DMS153 treated with DMSO at 0.1 percent for 48 hours (cell line): ENCODE measurements around the gene SNAP29.
"Not testable (repeated sequence)": the region's sequence is repeated elsewhere in the genome, so short reads cannot be mapped to it uniquely, and the experiment has no call there.

Experiments
- DNase-seq: peaks from one replicate; lab custom pipeline; 2025; ENCODE audit not compliant: unreplicated experiment; lab: John Stamatoyannopoulos, UW

Gene SNAP29

DNA sequence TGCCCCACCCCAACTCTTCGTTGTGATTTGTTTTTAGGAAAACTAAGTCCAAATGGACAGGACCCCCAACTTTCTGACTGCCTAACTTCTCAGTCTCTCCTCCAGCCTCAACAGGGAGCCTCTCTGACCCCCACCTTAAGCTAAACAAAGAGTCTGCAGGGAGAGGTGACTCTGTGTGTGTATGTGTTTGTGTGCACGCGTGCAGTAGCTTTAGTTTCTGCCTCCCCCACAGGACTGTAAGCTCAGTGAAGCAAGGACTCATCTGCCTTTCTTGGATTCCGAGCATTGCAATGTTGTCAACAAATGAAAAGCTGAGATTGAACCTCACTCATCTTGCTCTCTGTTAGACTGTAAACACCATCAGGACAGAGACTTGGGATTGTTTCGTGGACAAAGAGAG, 7.9 kb downstream of the SNAP29 start:
- DNase-seq: no peak

- no peak for DNase-seq
These were observed 8.6 kb downstream of the SNAP29 start for GRCh38 chr22:20867179-20868024.

GRCh38 chr22:20868025-20868962, 9.5 kb downstream of the SNAP29 start:
- DNase-seq: no peak

DNA sequence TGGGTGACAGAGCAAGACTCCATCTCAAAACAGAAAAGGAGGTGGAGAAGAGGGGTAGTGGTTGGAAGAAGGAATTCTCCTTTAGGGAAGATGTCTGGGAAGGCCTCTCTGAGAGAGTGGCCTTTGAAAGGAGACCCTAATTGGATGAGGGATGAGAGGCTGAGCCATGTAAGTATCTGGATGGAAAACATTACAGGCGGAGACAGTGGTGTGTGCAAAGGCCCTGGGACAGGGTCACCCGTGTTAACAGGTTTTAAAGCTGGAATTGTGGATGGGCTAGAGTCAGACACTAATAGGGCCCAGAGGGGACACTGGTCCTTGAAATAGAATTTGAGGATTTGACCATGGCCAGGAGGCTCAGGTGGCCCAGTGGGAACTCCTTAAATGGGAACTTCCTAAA, 10.4 kb downstream of the SNAP29 start:
- DNase-seq: no peak

GRCh38 chr22:20873214-20873613, 14.4 kb downstream of the SNAP29 start:
- no peak for DNase-seq

DNA sequence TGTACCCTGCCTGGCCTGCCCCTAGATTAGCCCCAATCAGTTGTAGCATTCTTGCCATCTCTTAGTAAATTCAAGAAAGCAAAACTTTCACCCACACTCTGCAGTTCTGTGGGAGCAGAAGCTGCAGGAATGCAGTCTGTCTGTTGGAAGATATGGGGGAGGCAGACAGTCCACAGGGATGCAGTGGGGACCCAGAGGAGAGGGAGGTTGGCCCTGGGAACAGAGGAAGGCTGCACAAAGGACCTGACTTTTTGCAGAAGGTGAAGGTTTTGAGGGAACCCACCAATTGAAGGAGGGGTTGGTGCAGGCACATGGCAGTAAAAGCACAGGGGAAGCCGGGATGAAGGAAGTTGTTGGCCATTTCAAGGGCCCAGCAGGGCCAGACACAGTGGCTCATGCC, 16.5 kb downstream of the SNAP29 start:
- no peak for DNase-seq

- DNase-seq: no peak
These were observed 18.9 kb downstream of the SNAP29 start for GRCh38 chr22:20877715-20878114.

DNA sequence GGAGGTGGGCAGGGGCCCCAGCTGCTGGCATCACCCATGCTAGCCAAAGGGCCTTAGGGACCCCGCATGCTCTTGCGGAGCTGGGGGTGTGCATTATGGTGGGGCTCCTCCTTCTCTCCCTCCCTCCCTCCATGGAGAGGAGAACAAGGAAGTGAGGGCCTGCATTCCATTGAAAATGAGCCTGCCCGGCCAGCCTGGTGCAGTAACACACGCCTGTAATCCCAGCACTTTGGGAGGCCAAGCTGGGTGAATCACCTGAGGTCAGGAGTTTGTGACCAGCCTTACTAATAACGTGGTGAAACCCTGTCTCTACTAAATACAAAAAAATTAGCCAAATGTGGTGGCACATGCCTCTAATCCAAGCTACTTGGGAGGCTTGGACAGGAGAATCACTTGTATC, 22.4 kb downstream of the SNAP29 start:
- DNase-seq: no peak

DNA sequence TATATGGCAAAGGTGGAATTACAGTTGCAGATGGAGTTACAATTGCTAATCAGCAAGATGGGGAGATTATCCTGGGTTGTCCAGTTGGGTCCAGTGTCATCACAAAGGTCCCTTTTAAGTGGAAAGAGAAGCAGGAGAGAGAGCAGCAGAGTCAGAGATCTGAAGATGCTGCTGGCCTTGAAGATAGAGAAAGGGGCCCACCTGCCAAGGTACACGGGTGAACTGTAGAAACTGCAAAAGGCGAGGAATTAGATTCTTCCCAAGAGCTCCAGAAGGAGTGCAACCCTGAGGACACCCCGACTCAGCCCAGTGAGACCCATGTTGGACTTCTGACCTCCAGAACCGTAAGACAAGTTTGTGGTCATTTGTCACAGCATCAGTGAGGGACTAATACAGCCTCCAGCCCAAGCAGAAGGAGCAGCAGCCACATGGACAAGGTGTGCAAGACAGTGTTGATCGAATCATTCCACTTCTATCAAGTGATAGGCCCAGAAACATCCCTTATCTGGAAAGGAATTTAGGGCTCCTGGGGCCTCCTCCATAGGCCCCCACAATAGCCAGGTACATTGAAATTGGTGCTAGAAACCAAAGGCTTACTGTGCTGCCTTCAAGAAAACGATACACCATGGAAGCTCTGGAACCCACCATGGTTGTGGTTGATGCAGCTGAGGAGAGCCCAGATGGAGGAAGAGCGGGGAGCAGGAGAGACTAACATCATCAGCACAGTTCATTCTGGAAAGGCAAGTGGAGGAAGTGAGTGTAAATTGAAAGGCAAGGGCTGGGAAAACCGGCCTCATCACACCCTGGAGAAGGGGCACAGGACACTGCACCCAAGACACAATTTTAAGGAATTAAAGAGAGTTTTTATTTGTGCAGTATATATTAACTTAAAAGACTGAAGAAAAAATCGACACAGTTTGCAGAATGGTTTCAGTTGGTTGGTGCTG, 23.3 kb downstream of the SNAP29 start:
- DNase-seq: no peak

- DNase-seq: no peak
These were observed 24.0 kb downstream of the SNAP29 start for GRCh38 chr22:20882855-20883254.

DNA sequence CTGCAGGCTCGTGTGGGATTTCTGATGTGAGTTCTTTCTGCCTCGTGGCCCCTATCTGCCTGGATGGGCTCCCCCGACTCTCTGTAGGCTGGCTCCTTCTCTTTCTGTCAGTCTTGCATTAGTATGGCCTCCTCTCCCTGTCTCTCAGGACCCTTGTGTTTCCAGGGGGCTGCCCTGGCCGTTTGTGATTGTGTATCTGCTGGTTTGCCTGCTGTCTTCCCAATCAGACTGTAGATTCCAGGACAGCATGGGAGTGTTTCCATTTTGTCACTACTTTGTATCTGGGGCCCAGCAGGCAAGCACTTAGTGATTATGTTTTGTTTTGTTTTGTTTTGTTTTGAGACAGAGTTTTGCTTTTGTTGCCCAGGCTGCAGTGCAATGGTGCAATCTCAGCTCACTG, 25.6 kb downstream of the SNAP29 start:
- no peak for DNase-seq

DNA sequence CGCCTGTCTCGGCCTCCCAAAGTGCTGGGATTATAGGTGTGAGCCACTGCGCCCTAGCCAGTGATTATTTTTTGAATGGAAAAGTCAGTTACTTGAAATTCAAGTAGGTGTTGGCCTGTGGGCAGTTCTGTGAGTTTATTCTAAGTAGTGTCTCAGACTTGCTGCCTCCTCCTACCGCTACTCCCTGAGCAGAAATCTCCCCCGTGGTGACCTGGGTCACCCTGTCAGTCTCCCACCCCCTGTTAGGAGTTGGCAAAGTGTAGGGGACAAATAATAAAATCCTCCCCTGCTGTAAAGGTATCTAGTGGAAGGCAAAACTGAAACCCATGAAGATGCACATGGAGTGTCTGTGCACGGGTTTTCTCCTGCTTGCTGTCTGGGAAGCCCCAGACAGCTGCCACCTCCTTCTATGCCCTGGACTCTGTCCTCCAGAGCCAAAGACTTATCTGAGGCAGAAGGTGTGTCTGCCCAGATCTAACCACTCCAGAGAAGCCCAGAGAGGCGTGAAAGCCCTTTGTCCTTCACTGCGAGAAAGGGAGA, 26.3 kb downstream of the SNAP29 start:
- no peak for DNase-seq

DNA sequence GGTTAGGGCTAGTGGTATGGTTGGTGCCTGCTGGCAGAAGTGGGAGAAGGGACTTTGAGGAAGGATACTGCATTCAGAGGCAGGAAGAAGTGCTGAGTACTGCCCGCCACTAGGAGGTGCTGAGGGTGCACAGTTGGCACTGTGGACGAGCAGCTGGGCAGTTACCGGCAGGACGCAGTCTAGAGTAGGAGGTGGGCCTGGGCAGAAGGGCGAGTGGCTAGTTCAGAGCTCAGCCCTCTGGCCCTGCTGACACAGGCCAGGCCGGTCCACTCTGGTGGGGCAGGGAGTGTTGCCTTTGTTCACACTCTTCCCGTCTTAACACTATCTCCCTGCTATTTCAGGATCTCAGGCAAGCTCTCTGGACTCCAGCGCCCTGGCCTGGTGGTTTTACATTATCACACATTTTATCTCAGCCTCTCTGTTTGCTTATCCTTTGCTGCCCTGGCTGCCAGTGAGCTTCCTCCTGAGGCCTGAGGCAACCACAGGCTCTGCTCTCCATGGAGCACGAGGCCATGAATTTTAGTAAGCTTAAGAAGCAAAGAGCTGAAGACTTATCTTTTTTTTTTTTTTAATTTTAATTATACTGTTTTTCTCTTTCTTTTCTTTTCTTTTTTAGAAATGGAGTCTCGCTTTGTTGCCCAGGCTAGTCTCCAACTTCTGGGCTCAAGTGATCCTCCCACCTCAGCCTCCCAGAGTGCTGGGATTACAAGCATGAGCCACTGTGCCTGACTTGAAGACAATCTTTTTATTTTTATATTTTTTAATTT, 26.9 kb downstream of the SNAP29 start:
- peak; percentile 84 for DNase-seq

DNA sequence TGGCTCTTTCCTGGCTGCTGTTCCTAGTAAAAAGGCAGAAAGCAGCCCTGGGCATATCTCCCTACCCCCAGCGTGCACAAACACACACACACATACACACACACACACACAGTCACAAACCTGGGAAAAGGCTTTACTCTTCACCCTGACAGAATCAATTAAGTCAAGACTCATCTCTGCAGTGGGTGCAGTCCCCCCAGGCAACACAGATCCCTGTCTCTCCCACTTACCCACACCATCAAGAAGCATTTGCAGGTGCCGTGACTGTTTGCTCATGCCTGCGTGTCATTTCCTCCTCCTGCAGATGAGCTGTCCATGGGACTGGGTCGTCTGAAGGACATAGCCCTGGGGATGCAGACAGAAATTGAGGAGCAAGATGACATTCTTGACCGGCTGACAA, 28.6 kb downstream of the SNAP29 start:
- DNase-seq: no peak

DNA sequence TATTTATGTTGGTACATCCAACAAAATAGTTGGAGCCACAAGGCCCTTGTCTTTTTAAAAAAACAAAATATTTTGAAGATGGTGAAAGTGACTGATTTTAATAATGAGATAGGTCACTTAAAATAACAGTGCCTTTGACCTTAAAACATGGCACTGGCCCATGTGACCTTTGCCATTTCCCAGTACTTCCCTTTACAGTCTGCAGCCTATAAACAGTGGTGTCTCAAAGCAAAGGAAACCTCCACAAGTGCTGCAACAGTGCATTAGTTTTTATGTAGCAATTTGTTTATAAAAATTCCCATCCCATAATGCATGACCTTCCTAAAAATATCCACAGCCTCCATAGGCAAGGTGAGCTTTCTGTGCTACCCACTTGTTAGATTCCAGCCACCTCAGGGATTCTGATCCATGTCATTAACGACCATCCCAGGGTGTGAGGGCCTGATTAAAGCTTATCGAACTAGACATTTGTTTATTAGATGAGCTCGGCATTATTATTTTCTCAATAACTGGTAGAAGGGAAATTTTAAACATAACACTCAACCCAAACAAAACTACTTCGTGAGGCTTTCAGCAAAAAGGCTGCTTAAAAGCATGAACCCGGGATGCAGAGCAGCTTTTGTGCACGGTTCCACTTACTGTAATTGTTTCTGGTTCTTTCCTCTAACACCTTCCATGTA, 30.4 kb downstream of the SNAP29 start:
- DNase-seq: no peak

DNA sequence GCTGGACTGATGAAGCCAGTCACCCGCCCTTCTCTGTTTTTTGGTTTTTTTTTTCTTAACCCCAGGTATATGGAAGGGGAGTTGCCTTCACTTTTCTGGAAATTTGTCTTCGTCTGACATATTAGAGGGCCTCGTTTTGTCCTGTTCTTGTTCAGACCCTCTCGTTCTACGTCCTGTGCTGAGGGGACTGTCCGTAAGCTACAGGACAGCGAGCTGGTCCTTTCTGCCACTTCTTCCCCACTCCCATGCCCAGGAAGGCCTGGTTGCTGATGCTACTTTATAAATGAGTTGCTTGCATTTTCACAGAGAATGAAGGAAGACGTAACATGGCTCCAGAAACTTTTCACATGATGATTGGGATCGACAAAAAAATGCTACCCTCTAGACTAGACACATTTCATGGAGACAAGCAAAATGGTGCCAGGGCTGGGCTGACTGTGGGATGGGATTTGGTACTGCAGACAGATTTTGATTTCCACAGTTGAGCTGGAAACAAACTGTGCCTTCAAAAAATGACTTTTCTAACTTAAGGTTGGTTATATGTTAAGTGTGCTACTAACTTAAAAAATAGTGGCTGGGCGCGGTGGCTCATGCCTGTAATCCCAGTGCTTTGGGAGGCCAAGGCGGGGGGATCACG, 31.2 kb downstream of the SNAP29 start:
- DNase-seq: no peak

DNA sequence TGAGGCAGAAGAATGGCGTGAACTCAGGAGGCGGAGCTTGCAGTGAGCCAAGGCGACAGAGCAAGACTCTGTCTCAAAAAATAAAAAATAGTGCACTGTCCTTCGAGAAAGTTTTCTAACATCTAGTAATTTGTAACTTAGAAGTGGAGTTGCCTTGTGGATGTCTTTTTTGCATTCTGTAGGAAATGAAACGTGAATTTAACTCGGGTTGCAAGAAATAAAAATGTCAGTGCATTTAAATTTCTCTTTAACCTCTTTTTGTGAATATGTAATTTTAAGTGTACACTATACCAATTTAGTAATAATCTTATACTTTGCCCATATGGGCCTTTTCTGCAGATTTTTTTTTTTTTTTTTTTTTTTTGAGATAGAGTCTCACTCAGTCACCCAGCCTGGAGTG, 32.2 kb downstream of the SNAP29 start:
- DNase-seq: no peak

DNA sequence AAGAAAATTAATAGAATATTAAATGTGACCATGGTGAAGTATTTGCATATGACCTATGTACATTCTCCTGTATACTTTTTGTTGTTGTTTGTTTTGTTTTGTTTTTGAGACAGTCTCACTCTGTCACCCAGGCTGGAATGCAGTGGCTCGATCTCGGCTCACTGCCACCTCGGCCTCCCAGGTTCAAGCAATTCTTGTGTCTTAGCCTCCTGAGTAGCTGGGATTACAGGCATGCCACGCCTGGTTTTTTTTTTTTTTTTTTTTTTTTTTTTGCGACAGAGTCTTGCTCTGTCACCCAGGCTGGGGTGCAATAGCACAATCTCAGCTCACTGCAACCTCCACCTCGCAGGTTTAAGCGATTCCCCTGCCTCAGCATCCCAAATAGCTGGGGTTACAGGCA, 38.9 kb downstream of the SNAP29 start:
- not testable (repeated sequence) for DNase-seq
